ENCODE data around the gene NT5C3B. TPM values are rescaled to one million over a fixed set of nuclear protein-coding genes. Genes with fewer than 3 reads are reported as not detected.
"Not testable (repeated sequence)": the region's sequence is repeated elsewhere in the genome, so short reads cannot be mapped to it uniquely, and the experiment has no call there.

The NT5C3B gene
- total and polyA plus RNA-seq, 10 donors: 17.0 to 62.7 (median 29.5) TPM

- H3K27me3 ChIP-seq (replicated peaks in 1 of 7): peaks cover 0 to 11% (median 0%) of the 10 kb centered on the region in 7 donors
- H3K4me3 ChIP-seq: no peak overlapping the region
- TF ChIP-seq POLR2AphosphoS5 (IDR thresholded peaks at IDR 0.05): peak; percentile 62 to 75 (median 66)
- no peak for TF ChIP-seq POLR2A (IDR thresholded peaks at IDR 0.05)
- TF ChIP-seq CTCF (IDR thresholded peaks at IDR 0.05 in 8 of 11, conservative IDR thresholded peaks at IDR 0.05 in 3 of 11): peak in 2 of 11 experiments; percentile 22 to 23
- 28 to 37% (median 31%) methylated on average over 10 to 12 of the region's 12 CpGs for WGBS, 5 donors
- intact Hi-C loops (cut with DNase I; ENCODE audit: low total_unique reads): no loop called here
- H3K9me3 ChIP-seq: no peaks in the 10 kb centered on the region
- H3K36me3 ChIP-seq: no peaks in the 10 kb centered on the region
- H3K4me1 ChIP-seq: peaks cover 16 to 96% (median 49%) of the 10 kb centered on the region in 6 donors
- peak overlapping the region in 7 of 8 donors; percentile 62 to 83 (median 73) for H3K27ac ChIP-seq
- no peak for DNase-seq
Observed at GRCh38 chr17:41777574-41778188, 58.4 kb downstream of the NT5C3B start.

GRCh38 chr17:41777157-41777573, 58.9 kb downstream of the NT5C3B start:
- intact Hi-C loops (cut with DNase I; ENCODE audit: low total_unique reads): no loop called here
- TF ChIP-seq POLR2AphosphoS5 (IDR thresholded peaks at IDR 0.05): no peak
- TF ChIP-seq CTCF (IDR thresholded peaks at IDR 0.05 in 8 of 11, conservative IDR thresholded peaks at IDR 0.05 in 3 of 11): peak in 3 of 11 experiments; percentile 3 to 18 (median 16)
- H3K4me1 ChIP-seq: peaks cover 11 to 96% (median 47%) of the 10 kb centered on the region in 6 donors
- DNase-seq: no peak
- 36 to 60% (median 56%) methylated on average over 3 to 4 of the region's 4 CpGs for WGBS, 5 donors
- peaks cover 0 to 5% (median 0%) of the 10 kb centered on the region in 7 donors for H3K27me3 ChIP-seq (replicated peaks in 1 of 7)
- no peaks in the 10 kb centered on the region for H3K36me3 ChIP-seq
- peak overlapping the region in 7 of 8 donors; percentile 2 to 83 (median 70) for H3K27ac ChIP-seq
- H3K9me3 ChIP-seq: no peaks in the 10 kb centered on the region
- H3K4me3 ChIP-seq: no peak overlapping the region

GRCh38 chr17:41776262-41776900, 59.7 kb downstream of the NT5C3B start:
- peak overlapping the region in 4 of 8 donors; percentile 70 to 83 (median 78) for H3K27ac ChIP-seq
- intact Hi-C loops (cut with DNase I; ENCODE audit: low total_unique reads); H3K9me3 ChIP-seq; H3K27me3 ChIP-seq (replicated peaks in 1 of 7); H3K36me3 ChIP-seq; DNase-seq; H3K4me3 ChIP-seq: not testable (repeated sequence)
- 81 to 89% (median 84%) methylated on average over 14 of the region's 14 CpGs for WGBS, 5 donors
- peaks cover 11 to 88% (median 45%) of the 10 kb centered on the region in 6 donors for H3K4me1 ChIP-seq

- Histone ChIP-seq H3K9me3 (no peaks in the 10 kb centered on the region), H3K27me3 (replicated peaks in 1 of 7) (no peaks in the 10 kb centered on the region), H3K36me3 (peaks cover 0 to 11% (median 1%) of the 10 kb centered on the region in 6 donors), H3K4me1 (peaks cover 11 to 84% (median 44%) of the 10 kb centered on the region in 6 donors), H3K4me3 (no peak overlapping the region), H3K27ac (peak overlapping the region; percentile 4 to 83 (median 46))
- intact Hi-C loops (cut with DNase I; ENCODE audit: low total_unique reads): no loop called here
- TF ChIP-seq CTCF (IDR thresholded peaks at IDR 0.05 in 8 of 11, conservative IDR thresholded peaks at IDR 0.05 in 3 of 11): no peak
- no peak for TF ChIP-seq POLR2A (IDR thresholded peaks at IDR 0.05)
- no peak for TF ChIP-seq POLR2AphosphoS5 (IDR thresholded peaks at IDR 0.05)
- WGBS, 5 donors: 70 to 88% (median 73%) methylated on average over 10 to 12 of the region's 12 CpGs
- no peak for DNase-seq
Observed at GRCh38 chr17:41775394-41776226, 60.4 kb downstream of the NT5C3B start.

Small RNA genes within 50 kb of the gene (small RNA-seq; reads per million reads assigned to genes)
- 0 reads per million in 4 donors for gene AC125257.2

Other genes starting within 250 kb of the NT5C3B start
- gene KRT14, start 249.3 kb downstream of the NT5C3B start, total RNA-seq: under 1 TPM in 1 of 7 donors, not detected in 6; 0.79 TPM
- gene KRT14, start 249.3 kb downstream of the NT5C3B start, polyA plus RNA-seq: under 1 TPM; 0.06 to 0.17 (median 0.16) TPM
- not detected for gene KRT16, start 223.5 kb downstream of the NT5C3B start, total RNA-seq
- under 1 TPM in 2 of 3 donors, not detected in 1; 0.07 to 0.19 TPM for gene KRT16, start 223.5 kb downstream of the NT5C3B start, polyA plus RNA-seq
- gene KRT17, start 211.7 kb downstream of the NT5C3B start, total RNA-seq: 1 to 10 TPM in 1 of 7 donors, not detected in 6; 1.2 TPM
- under 1 TPM in 2 of 3 donors, not detected in 1; 0.58 to 0.70 TPM for gene KRT17, start 211.7 kb downstream of the NT5C3B start, polyA plus RNA-seq
- 100 to 1,000 TPM; 313 to 897 (median 665) TPM for gene EIF1, start 147.3 kb downstream of the NT5C3B start, total RNA-seq
- gene EIF1, start 147.3 kb downstream of the NT5C3B start, polyA plus RNA-seq: 100 to 1,000 TPM; 560 to 722 (median 560) TPM
- gene GAST, start 123.9 kb downstream of the NT5C3B start, total RNA-seq: not detected
- not detected for gene GAST, start 123.9 kb downstream of the NT5C3B start, polyA plus RNA-seq
- 1 to 10 TPM in 5 of 7 donors, under 1 TPM in 2; 0.83 to 8.4 (median 1.7) TPM for gene HAP1, start 101.6 kb downstream of the NT5C3B start, total RNA-seq
- under 1 TPM; 0.33 to 0.58 (median 0.54) TPM for gene HAP1, start 101.6 kb downstream of the NT5C3B start, polyA plus RNA-seq
- gene JUP, start 49.5 kb downstream of the NT5C3B start, total RNA-seq: 10 to 100 TPM; 17.3 to 73.1 (median 45.3) TPM
- gene JUP, start 49.5 kb downstream of the NT5C3B start, polyA plus RNA-seq: 10 to 100 TPM; 13.7 to 17.4 (median 14.3) TPM
- 1 to 10 TPM; 5.5 to 7.1 (median 6.0) TPM for gene P3H4, start 24.3 kb downstream of the NT5C3B start, total RNA-seq
- gene P3H4, start 24.3 kb downstream of the NT5C3B start, polyA plus RNA-seq: 1 to 10 TPM; 3.3 to 5.1 (median 3.5) TPM
- gene FKBP10, start 23.2 kb downstream of the NT5C3B start, total RNA-seq: 10 to 100 TPM; 14.8 to 30.8 (median 16.7) TPM
- 10 to 100 TPM in 1 of 3 donors, 1 to 10 TPM in 2; 9.6 to 18.9 (median 9.9) TPM for gene FKBP10, start 23.2 kb downstream of the NT5C3B start, polyA plus RNA-seq
- gene KLHL10, start 1.6 kb upstream of the NT5C3B start, total RNA-seq: 1 to 10 TPM in 1 of 7 donors, under 1 TPM in 1, not detected in 5; 0.60 to 2.1 TPM
- gene KLHL10, start 1.6 kb upstream of the NT5C3B start, polyA plus RNA-seq: under 1 TPM; 0.03 to 0.20 (median 0.05) TPM
- gene KLHL11, start 29.2 kb upstream of the NT5C3B start, total RNA-seq: 10 to 100 TPM; 10.1 to 25.2 (median 12.6) TPM
- gene KLHL11, start 29.2 kb upstream of the NT5C3B start, polyA plus RNA-seq: 1 to 10 TPM in 1 of 3 donors, under 1 TPM in 2; 0.17 to 1.1 (median 0.20) TPM
- gene ACLY, start 82.7 kb upstream of the NT5C3B start, total RNA-seq: 100 to 1,000 TPM in 2 of 7 donors, 10 to 100 TPM in 5; 64.9 to 112 (median 87.6) TPM
- 10 to 100 TPM; 17.7 to 28.6 (median 21.6) TPM for gene ACLY, start 82.7 kb upstream of the NT5C3B start, polyA plus RNA-seq
- gene ODAD4, start 94.4 kb upstream of the NT5C3B start, total RNA-seq: 1 to 10 TPM in 1 of 7 donors, under 1 TPM in 2, not detected in 4; 0.20 to 1.0 (median 0.52) TPM
- gene ODAD4, start 94.4 kb upstream of the NT5C3B start, polyA plus RNA-seq: under 1 TPM; 0.22 to 0.35 (median 0.30) TPM
- 10 to 100 TPM; 29.2 to 49.8 (median 44.2) TPM for gene CNP, start 130.6 kb upstream of the NT5C3B start, total RNA-seq
- 10 to 100 TPM; 22.3 to 41.6 (median 25.9) TPM for gene CNP, start 130.6 kb upstream of the NT5C3B start, polyA plus RNA-seq
- gene DNAJC7, start 181.2 kb upstream of the NT5C3B start, total RNA-seq: 100 to 1,000 TPM in 1 of 7 donors, 10 to 100 TPM in 6; 60.6 to 108 (median 90.4) TPM
- gene DNAJC7, start 181.2 kb upstream of the NT5C3B start, polyA plus RNA-seq: 10 to 100 TPM; 68.5 to 75.7 (median 71.6) TPM
- gene NKIRAS2, start 183.9 kb upstream of the NT5C3B start, total RNA-seq: 10 to 100 TPM; 20.7 to 38.8 (median 25.2) TPM
- 10 to 100 TPM; 11.3 to 20.3 (median 12.4) TPM for gene NKIRAS2, start 183.9 kb upstream of the NT5C3B start, polyA plus RNA-seq
- gene C17orf113, start 214.4 kb upstream of the NT5C3B start, total RNA-seq: 1 to 10 TPM in 2 of 7 donors, under 1 TPM in 5; 0.43 to 1.6 (median 0.85) TPM
- under 1 TPM; 0.35 to 0.51 (median 0.43) TPM for gene C17orf113, start 214.4 kb upstream of the NT5C3B start, polyA plus RNA-seq